Astrocyte (in vitro differentiated cells and primary cell): ENCODE data around the gene PLA2G3. TPM values are rescaled to one million over a fixed set of nuclear protein-coding genes. Genes with fewer than 3 reads are reported as not detected.

Source experiments
- DNase-seq: peaks from one replicate; pipeline ENCODE4 v3.0.0-alpha.2; 2010; ENCODE audit warnings: low read depth
- FAIRE-seq: peaks from 2 replicates; lab custom pipeline; 2011; peaks lifted over from hg19 to GRCh38; lab: Jason Lieb, UNC
- H2AFZ ChIP-seq: 2 replicates; pipeline ENCODE4 v1.6.0; 2012; ENCODE audit warnings: low read depth, low read length, inconsistent platforms
- H3K27ac ChIP-seq: 2 replicates; pipeline ENCODE4 v1.5.1; 2011; ENCODE audit warnings: low read depth, low read length, inconsistent platforms
- H3K27me3 ChIP-seq: 2 replicates; pipeline ENCODE4 v1.6.0; 2011; ENCODE audit warnings: low read length, inconsistent platforms; ENCODE audit not compliant: insufficient read depth
- H3K36me3 ChIP-seq: 2 replicates; pipeline ENCODE4 v1.5.1; 2011; ENCODE audit warnings: low read length, inconsistent platforms; ENCODE audit not compliant: insufficient read depth
- H3K4me1 ChIP-seq: 2 replicates; pipeline ENCODE4 v1.5.1; 2011; ENCODE audit warnings: low read length, inconsistent platforms; ENCODE audit not compliant: insufficient read depth
- H3K4me2 ChIP-seq: 2 replicates; pipeline ENCODE4 v1.6.0; 2012; ENCODE audit warnings: low read length, inconsistent platforms
- H3K4me3 ChIP-seq: 2 replicates; pipeline ENCODE4 v1.5.1; 2011; ENCODE audit warnings: low read depth, mild to moderate bottlenecking, low read length, inconsistent platforms; ENCODE audit not compliant: insufficient read depth
- H3K79me2 ChIP-seq: 2 replicates; pipeline ENCODE4 v1.6.0; 2012; ENCODE audit warnings: mild to moderate bottlenecking, low read length, inconsistent platforms; ENCODE audit not compliant: insufficient read depth
- H3K9ac ChIP-seq: 2 replicates; pipeline ENCODE4 v1.6.0; 2012; ENCODE audit warnings: mild to moderate bottlenecking, low read length, inconsistent platforms
- H3K9me3 ChIP-seq: 2 replicates; pipeline ENCODE4 v1.5.1; 2012; ENCODE audit warnings: low read depth, mild to moderate bottlenecking, low read length, inconsistent platforms; ENCODE audit not compliant: insufficient read depth
- H4K20me1 ChIP-seq: 2 replicates; pipeline ENCODE4 v1.6.0; 2012; ENCODE audit warnings: low read length, inconsistent platforms; ENCODE audit not compliant: insufficient read depth
- H3K27ac Mint-ChIP-seq: one replicate; pipeline ENCODE4 v1.8.0; 2021; ENCODE audit warnings: mild to moderate bottlenecking, mixed read lengths; ENCODE audit not compliant: unreplicated experiment
- H3K27me3 Mint-ChIP-seq: one replicate; pipeline ENCODE4 v1.8.0; 2021; ENCODE audit warnings: low read depth, mixed read lengths; ENCODE audit not compliant: unreplicated experiment
- H3K36me3 Mint-ChIP-seq: one replicate; pipeline ENCODE4 v1.8.0; 2021; ENCODE audit warnings: low read depth, mixed read lengths; ENCODE audit not compliant: unreplicated experiment
- H3K4me1 Mint-ChIP-seq: one replicate; pipeline ENCODE4 v1.8.0; 2021; ENCODE audit warnings: low read depth, mixed read lengths; ENCODE audit not compliant: unreplicated experiment
- H3K4me3 Mint-ChIP-seq: one replicate; pipeline ENCODE4 v1.8.0; 2021; ENCODE audit warnings: mild to moderate bottlenecking, moderate library complexity, mixed read lengths; ENCODE audit not compliant: unreplicated experiment
- H3K9me3 Mint-ChIP-seq: one replicate; pipeline ENCODE4 v1.8.0; 2021; ENCODE audit warnings: mild to moderate bottlenecking, mixed read lengths; ENCODE audit not compliant: unreplicated experiment
- CTCF ChIP-seq: IDR thresholded peaks from 2 replicates; pipeline ENCODE4 v1.5.1; 2011; ENCODE audit warnings: low read depth, mild to moderate bottlenecking, inconsistent platforms, low read length, moderate library complexity; ENCODE audit not compliant: insufficient read depth
- EZH2 ChIP-seq: IDR thresholded peaks from 2 replicates; pipeline ENCODE4 v1.6.1; 2012; ENCODE audit warnings: mild to moderate bottlenecking, low read length, inconsistent platforms; ENCODE audit not compliant: insufficient read depth
- total RNA-seq: library from RNA; stranded (reverse); gene quantifications from 2 replicates; pipeline ENCODE4 v1.2.1, GENCODE V29; 2021

The PLA2G3 gene
- total RNA-seq, 1 donor from 2014 or later = not detected

- Histone ChIP-seq H3K27me3 (no peaks in the 10 kb centered on the region), H3K4me2 (no peak overlapping the region), H3K9ac (no peak overlapping the region), H3K36me3 (peaks cover 36% of the 10 kb centered on the region), H3K79me2 (peaks cover 43% of the 10 kb centered on the region), H3K27ac (no peak overlapping the region), H2AFZ (no peak overlapping the region), H4K20me1 (peaks cover 67% of the 10 kb centered on the region), H3K4me3 (no peak overlapping the region), H3K9me3 (no peaks in the 10 kb centered on the region), H3K4me1 (peaks cover 17% of the 10 kb centered on the region)
- H3K27ac Mint-ChIP-seq = no peak overlapping the region
- peak overlapping the region; percentile 5 for H3K4me3 Mint-ChIP-seq
- TF ChIP-seq CTCF (peak; percentile 43), EZH2 (no peak)
- H3K9me3 Mint-ChIP-seq = no peaks in the 10 kb centered on the region
- peaks cover 5% of the 10 kb centered on the region for H3K4me1 Mint-ChIP-seq
- H3K36me3 Mint-ChIP-seq = peaks cover 10% of the 10 kb centered on the region
- FAIRE-seq = no peak
- DNase-seq = no peak
- H3K27me3 Mint-ChIP-seq = no peaks in the 10 kb centered on the region
Measured at GRCh38 chr22:31089160-31090100, 50.9 kb downstream of the PLA2G3 start.

- H3K27me3 ChIP-seq = no peaks in the 10 kb centered on the region
- Mint-ChIP-seq H3K36me3 (peaks cover 8% of the 10 kb centered on the region), H3K27ac (no peak overlapping the region), H3K4me3 (no peak overlapping the region), H3K9me3 (no peaks in the 10 kb centered on the region), H3K4me1 (peaks cover 8% of the 10 kb centered on the region), H3K27me3 (no peaks in the 10 kb centered on the region)
- H3K36me3 ChIP-seq = peaks cover 36% of the 10 kb centered on the region
- no peak overlapping the region for H3K27ac ChIP-seq
- no peak overlapping the region for H2AFZ ChIP-seq
- H3K4me3 ChIP-seq = no peak overlapping the region
- H3K4me1 ChIP-seq = peaks cover 27% of the 10 kb centered on the region
- no peak overlapping the region for H3K9ac ChIP-seq
- no peak for TF ChIP-seq CTCF
- no peak for TF ChIP-seq EZH2
- FAIRE-seq = no peak
- H4K20me1 ChIP-seq = peaks cover 65% of the 10 kb centered on the region
- no peak for DNase-seq
- H3K9me3 ChIP-seq = no peaks in the 10 kb centered on the region
- peaks cover 53% of the 10 kb centered on the region for H3K79me2 ChIP-seq
- no peak overlapping the region for H3K4me2 ChIP-seq
Measured at GRCh38 chr22:31088233-31088986, 51.9 kb downstream of the PLA2G3 start.
